ENCODE results near the gene RHO. TPM values are rescaled to one million over a fixed set of nuclear protein-coding genes. Genes with fewer than 3 reads are reported as not detected.

Gene RHO
- total RNA-seq, 1 donor from 2014 or later, result not detected

- TF ChIP-seq CTCF (IDR thresholded peaks at IDR 0.05), result no peak
- H3K27ac Mint-ChIP-seq (ENCODE audit: unreplicated experiment), result no peak overlapping the region
- no peaks in the 10 kb centered on the region for H3K36me3 Mint-ChIP-seq (ENCODE audit: low read depth)
- H3K27me3 Mint-ChIP-seq (ENCODE audit: low read depth), result no peaks in the 10 kb centered on the region
- no peak overlapping the region for H3K4me3 Mint-ChIP-seq (ENCODE audit: unreplicated experiment)
- no peak for DNase-seq (ENCODE audit: low spot score)
- H3K9me3 Mint-ChIP-seq (ENCODE audit: low read depth), result no peaks in the 10 kb centered on the region
- peaks cover 12% of the 10 kb centered on the region for H3K4me1 Mint-ChIP-seq (ENCODE audit: low read depth)
These were observed 18.8 kb downstream of the RHO start for GRCh38 chr3:129547241-129547640.

GRCh38 chr3:129548104-129548965 is 19.9 kb downstream of the RHO start:
- Mint-ChIP-seq H3K9me3 (ENCODE audit: low read depth) (no peaks in the 10 kb centered on the region), H3K4me1 (ENCODE audit: low read depth) (peaks cover 23% of the 10 kb centered on the region), H3K27ac (ENCODE audit: unreplicated experiment) (no peak overlapping the region), H3K27me3 (ENCODE audit: low read depth) (no peaks in the 10 kb centered on the region), H3K36me3 (ENCODE audit: low read depth) (peaks cover 3% of the 10 kb centered on the region), H3K4me3 (ENCODE audit: unreplicated experiment) (no peak overlapping the region)
- DNase-seq (ENCODE audit: low spot score), result no peak
- TF ChIP-seq CTCF (IDR thresholded peaks at IDR 0.05), result no peak

GRCh38 chr3:129549006-129549800 is 20.8 kb downstream of the RHO start:
- peak overlapping the region; percentile 69 for H3K27ac Mint-ChIP-seq (ENCODE audit: unreplicated experiment)
- no peak for DNase-seq (ENCODE audit: low spot score)
- peaks cover 31% of the 10 kb centered on the region for H3K4me1 Mint-ChIP-seq (ENCODE audit: low read depth)
- peaks cover 3% of the 10 kb centered on the region for H3K36me3 Mint-ChIP-seq (ENCODE audit: low read depth)
- H3K4me3 Mint-ChIP-seq (ENCODE audit: unreplicated experiment), result no peak overlapping the region
- H3K27me3 Mint-ChIP-seq (ENCODE audit: low read depth), result no peaks in the 10 kb centered on the region
- TF ChIP-seq CTCF (IDR thresholded peaks at IDR 0.05), result no peak
- no peaks in the 10 kb centered on the region for H3K9me3 Mint-ChIP-seq (ENCODE audit: low read depth)

GRCh38 chr3:129549805-129550204 is 21.4 kb downstream of the RHO start:
- Mint-ChIP-seq H3K27ac (ENCODE audit: unreplicated experiment) (no peak overlapping the region), H3K27me3 (ENCODE audit: low read depth) (no peaks in the 10 kb centered on the region), H3K4me1 (ENCODE audit: low read depth) (peaks cover 37% of the 10 kb centered on the region), H3K36me3 (ENCODE audit: low read depth) (peaks cover 7% of the 10 kb centered on the region), H3K4me3 (ENCODE audit: unreplicated experiment) (no peak overlapping the region), H3K9me3 (ENCODE audit: low read depth) (no peaks in the 10 kb centered on the region)
- DNase-seq (ENCODE audit: low spot score), result no peak
- no peak for TF ChIP-seq CTCF (IDR thresholded peaks at IDR 0.05)

- peak overlapping the region; percentile 66 for H3K27ac Mint-ChIP-seq (ENCODE audit: unreplicated experiment)
- TF ChIP-seq CTCF (IDR thresholded peaks at IDR 0.05), result peak; percentile 11
- H3K9me3 Mint-ChIP-seq (ENCODE audit: low read depth), result no peaks in the 10 kb centered on the region
- H3K36me3 Mint-ChIP-seq (ENCODE audit: low read depth), result peaks cover 18% of the 10 kb centered on the region
- no peaks in the 10 kb centered on the region for H3K27me3 Mint-ChIP-seq (ENCODE audit: low read depth)
- no peak for DNase-seq (ENCODE audit: low spot score)
- no peak overlapping the region for H3K4me3 Mint-ChIP-seq (ENCODE audit: unreplicated experiment)
- peaks cover 64% of the 10 kb centered on the region for H3K4me1 Mint-ChIP-seq (ENCODE audit: low read depth)
These were observed 24.0 kb downstream of the RHO start for GRCh38 chr3:129552287-129553050.
